Activated naive CD4-positive, alpha-beta T cell treated with anti-CD3 and anti-CD28 coated beads, Interleukin-2, amount 50 U/mL, for 72 hours (primary cell): ENCODE data around the gene UCHL5. TPM values are rescaled to one million over a fixed set of nuclear protein-coding genes. Genes with fewer than 3 reads are reported as not detected.
"Not testable (repeated sequence)": the region's sequence is repeated elsewhere in the genome, so short reads cannot be mapped to it uniquely, and the experiment has no call there.

ENCODE experiments used
- ATAC-seq, 2 donors: fragments of 150-1000 bp; cut with Tn5 transposase; 2 replicates each; pipeline ENCODE4 v1.10.0; 2021; ENCODE audit warnings: mild to moderate bottlenecking in 2 of 2, moderate library complexity in 2 of 2
- DNase-seq, 2 donors: peaks; one replicate each; pipeline ENCODE4 v3.0.0; 2021 to 2022; ENCODE audit warnings: low spot score in 2 of 2
- H3K27ac Mint-ChIP-seq, 2 donors: one replicate each; pipeline ENCODE4 v1.8.0; 2022; ENCODE audit warnings: mild to moderate bottlenecking in 2 of 2, mixed read lengths in 2 of 2
- H3K36me3 Mint-ChIP-seq, 2 donors: one replicate each; pipeline ENCODE4 v1.8.0; 2022; ENCODE audit warnings: mixed read lengths in 2 of 2
- H3K9me3 Mint-ChIP-seq, 2 donors: one replicate each; pipeline ENCODE4 v1.8.0; 2022; ENCODE audit warnings: mixed read lengths in 2 of 2
- total RNA-seq, 2 donors: library from RNA; stranded (reverse); gene quantifications; one replicate each; pipeline ENCODE4 v1.2.3, GENCODE V29; 2022

Gene UCHL5
- total RNA-seq, 2 donors from 2014 or later = 41.6 to 71.9 TPM

GRCh38 chr1:193036337-193037047 lies 22.7 kb downstream of the UCHL5 start:
- no peak for DNase-seq
- Mint-ChIP-seq H3K27ac (no peak overlapping the region), H3K9me3 (no peaks in the 10 kb centered on the region), H3K36me3 (peaks cover 0 to 47% of the 10 kb centered on the region in 2 donors)
- ATAC-seq = no peak

- Mint-ChIP-seq H3K27ac (no peak overlapping the region), H3K36me3 (peaks cover 0 to 30% of the 10 kb centered on the region in 2 donors), H3K9me3 (no peaks in the 10 kb centered on the region)
- ATAC-seq (no peak), DNase-seq (no peak)
Measured at GRCh38 chr1:193033610-193034009, 25.6 kb downstream of the UCHL5 start.

GRCh38 chr1:193032643-193033427 lies 26.3 kb downstream of the UCHL5 start:
- H3K36me3 Mint-ChIP-seq = peaks cover 0 to 29% of the 10 kb centered on the region in 2 donors
- not testable (repeated sequence) for ATAC-seq, H3K9me3 Mint-ChIP-seq, DNase-seq, H3K27ac Mint-ChIP-seq

- Mint-ChIP-seq H3K36me3 (peaks cover 0 to 19% of the 10 kb centered on the region in 2 donors), H3K27ac (no peak overlapping the region), H3K9me3 (no peaks in the 10 kb centered on the region)
- ATAC-seq (no peak), DNase-seq (no peak)
Measured at GRCh38 chr1:193031431-193031830, 27.7 kb downstream of the UCHL5 start.

GRCh38 chr1:193030280-193030679 lies 28.9 kb downstream of the UCHL5 start:
- Mint-ChIP-seq H3K36me3 (peaks cover 0 to 11% of the 10 kb centered on the region in 2 donors), H3K27ac (no peak overlapping the region), H3K9me3 (no peaks in the 10 kb centered on the region)
- ATAC-seq (no peak), DNase-seq (no peak)

- Mint-ChIP-seq H3K36me3 (no peaks in the 10 kb centered on the region), H3K27ac (no peak overlapping the region), H3K9me3 (no peaks in the 10 kb centered on the region)
- ATAC-seq (no peak), DNase-seq (no peak)
Measured at GRCh38 chr1:193025218-193025617, 33.9 kb downstream of the UCHL5 start.

GRCh38 chr1:193019442-193020026 lies 39.6 kb downstream of the UCHL5 start:
- no peak for ATAC-seq
- no peak for DNase-seq
- H3K27ac Mint-ChIP-seq = no peak overlapping the region
- no peaks in the 10 kb centered on the region for H3K9me3 Mint-ChIP-seq
- H3K36me3 Mint-ChIP-seq = no peaks in the 10 kb centered on the region

- no peaks in the 10 kb centered on the region for H3K9me3 Mint-ChIP-seq
- ATAC-seq = no peak
- DNase-seq = no peak
- H3K27ac Mint-ChIP-seq = no peak overlapping the region
- no peaks in the 10 kb centered on the region for H3K36me3 Mint-ChIP-seq
Measured at GRCh38 chr1:193016788-193017187, 42.4 kb downstream of the UCHL5 start.

GRCh38 chr1:193014400-193014799 lies 44.8 kb downstream of the UCHL5 start:
- ATAC-seq = no peak
- DNase-seq = no peak
- Mint-ChIP-seq H3K36me3 (no peaks in the 10 kb centered on the region), H3K27ac (no peak overlapping the region), H3K9me3 (no peaks in the 10 kb centered on the region)

- H3K36me3 Mint-ChIP-seq = no peaks in the 10 kb centered on the region
- ATAC-seq = no peak
- H3K9me3 Mint-ChIP-seq = no peaks in the 10 kb centered on the region
- no peak for DNase-seq
- no peak overlapping the region for H3K27ac Mint-ChIP-seq
Measured at GRCh38 chr1:193013707-193014106, 45.5 kb downstream of the UCHL5 start.

- H3K27ac Mint-ChIP-seq = peak overlapping the region in 1 of 2 donors; percentile 41
- no peaks in the 10 kb centered on the region for H3K9me3 Mint-ChIP-seq
- DNase-seq (no peak), ATAC-seq (no peak)
- H3K36me3 Mint-ChIP-seq = no peaks in the 10 kb centered on the region
Measured at GRCh38 chr1:193013005-193013404, 46.2 kb downstream of the UCHL5 start.

GRCh38 chr1:193011406-193011805 lies 47.8 kb downstream of the UCHL5 start:
- H3K27ac Mint-ChIP-seq = peak overlapping the region in 1 of 2 donors; percentile 12
- no peak for ATAC-seq
- peaks cover 2 to 4% of the 10 kb centered on the region in 2 donors for H3K36me3 Mint-ChIP-seq
- no peak for DNase-seq
- H3K9me3 Mint-ChIP-seq = no peaks in the 10 kb centered on the region

GRCh38 chr1:193009501-193009900 lies 49.7 kb downstream of the UCHL5 start:
- Mint-ChIP-seq H3K36me3 (peaks cover 4 to 12% of the 10 kb centered on the region in 2 donors), H3K27ac (no peak overlapping the region), H3K9me3 (no peaks in the 10 kb centered on the region)
- DNase-seq = no peak
- no peak for ATAC-seq

- DNase-seq = no peak
- peaks cover 0 to 2% of the 10 kb centered on the region in 2 donors for H3K9me3 Mint-ChIP-seq
- peaks cover 13 to 46% of the 10 kb centered on the region in 2 donors for H3K36me3 Mint-ChIP-seq
- H3K27ac Mint-ChIP-seq = no peak overlapping the region
- ATAC-seq = no peak
Measured at GRCh38 chr1:193005785-193006184, 53.4 kb downstream of the UCHL5 start.

- Mint-ChIP-seq H3K36me3 (peaks cover 47 to 80% of the 10 kb centered on the region in 2 donors), H3K9me3 (peaks cover 0 to 9% of the 10 kb centered on the region in 2 donors), H3K27ac (peak overlapping the region in 1 of 2 donors; percentile 37)
- no peak for DNase-seq
- peak in 1 of 2 donors; percentile 46 for ATAC-seq
Measured at GRCh38 chr1:192998536-192998935, 60.6 kb downstream of the UCHL5 start.

GRCh38 chr1:192994141-192994540 lies 65.0 kb downstream of the UCHL5 start:
- DNase-seq = no peak
- no peak for ATAC-seq
- Mint-ChIP-seq H3K9me3 (peaks cover 0 to 5% of the 10 kb centered on the region in 2 donors), H3K36me3 (peaks cover 33 to 47% of the 10 kb centered on the region in 2 donors), H3K27ac (no peak overlapping the region)

GRCh38 chr1:192993426-192994085 lies 65.6 kb downstream of the UCHL5 start:
- no peak overlapping the region for H3K27ac Mint-ChIP-seq
- DNase-seq (no peak), ATAC-seq (peak; percentile 59 to 82)
- peaks cover 0 to 5% of the 10 kb centered on the region in 2 donors for H3K9me3 Mint-ChIP-seq
- peaks cover 27 to 41% of the 10 kb centered on the region in 2 donors for H3K36me3 Mint-ChIP-seq
